SU-DHL-6 (cell line): Measurements from ENCODE around the gene ZWINT.

Source experiments
- H2AFZ ChIP-seq: fragments of 200-600 bp; sonication (generic); 2 replicates; pipeline ENCODE4 v1.6.1; 2014; ENCODE audit warnings: low read depth, mild to moderate bottlenecking, moderate library complexity, mixed read lengths, antibody characterized with exemption, low read length; ENCODE audit not compliant: severe bottlenecking
- H3F3A ChIP-seq: fragments of 200-600 bp; shearing (Covaris generic); 2 replicates; pipeline ENCODE4 v1.6.0; 2016; ENCODE audit warnings: antibody characterized with exemption, mild to moderate bottlenecking; ENCODE audit not compliant: insufficient read depth
- H3K27ac ChIP-seq: fragments of 200-600 bp; sonication (generic); 2 replicates; pipeline ENCODE4 v1.5.1; 2016; ENCODE audit warnings: low read depth, mild to moderate bottlenecking, low read length, moderate library complexity, mixed read lengths
- H3K27me3 ChIP-seq: fragments of 200-600 bp; sonication (generic), shearing (Covaris generic); 2 replicates; pipeline ENCODE4 v1.6.0; 2014; ENCODE audit warnings: mild to moderate bottlenecking, low read length
- H3K36me3 ChIP-seq: fragments of 200-600 bp; sonication (generic); 2 replicates; pipeline ENCODE4 v1.6.1; 2014; ENCODE audit warnings: mild to moderate bottlenecking, low read length, mixed read lengths
- H3K4me2 ChIP-seq: fragments of 300-600, 200-600 bp; shearing (Covaris generic), sonication (generic); 2 replicates; pipeline ENCODE4 v1.6.0; 2014; ENCODE audit warnings: low read length, low read depth, mild to moderate bottlenecking; ENCODE audit not compliant: poor library complexity, severe bottlenecking
- H3K4me3 ChIP-seq: fragments of 200-600 bp; sonication (generic); 2 replicates; pipeline ENCODE4 v1.5.1; 2014; ENCODE audit warnings: antibody characterized with exemption, low read length, mild to moderate bottlenecking, mixed read lengths; ENCODE audit not compliant: insufficient read depth, poor library complexity, severe bottlenecking
- H3K79me2 ChIP-seq: fragments of 200-600 bp; sonication (generic); 2 replicates; pipeline ENCODE4 v1.6.1; 2014; ENCODE audit warnings: mild to moderate bottlenecking, low read length, moderate library complexity; ENCODE audit not compliant: insufficient read depth
- H3K9ac ChIP-seq: fragments of 200-600 bp; sonication (generic); 2 replicates; pipeline ENCODE4 v1.7.0; 2014; ENCODE audit warnings: mild to moderate bottlenecking, low read length
- H3K9me2 ChIP-seq: fragments of 200-600 bp; sonication (generic); replicated peaks from 2 replicates; pipeline ENCODE4 v1.6.1; 2014; ENCODE audit warnings: low read length; ENCODE audit not compliant: insufficient read depth
- H3K9me3 ChIP-seq: fragments of 200-600 bp; sonication (generic); 2 replicates; pipeline ENCODE4 v1.6.1; 2014; ENCODE audit warnings: low read length, mixed read lengths; ENCODE audit not compliant: insufficient read depth
- H4K20me1 ChIP-seq: fragments of 200-600 bp; sonication (generic); 2 replicates; pipeline ENCODE4 v1.6.1; 2014; ENCODE audit warnings: low read depth, mild to moderate bottlenecking, antibody characterized with exemption, low read length, moderate library complexity, mixed read lengths
- CTCF ChIP-seq: fragments of 200-600 bp; sonication (generic); IDR thresholded peaks from one replicate; pipeline ENCODE4 v1.5.1; 2017; ENCODE audit warnings: antibody characterized with exemption, mild to moderate bottlenecking, low read length, moderate library complexity; ENCODE audit not compliant: insufficient read depth, poor library complexity, severe bottlenecking
- EZH2phosphoT487 ChIP-seq: fragments of 200-600 bp; sonication (generic), shearing (Covaris generic); conservative IDR thresholded peaks from 2 replicates; pipeline ENCODE4 v1.6.1; 2018; ENCODE audit warnings: mild to moderate bottlenecking, antibody characterized with exemption, low read length, moderate library complexity, mixed read lengths

The ZWINT gene

GRCh38 chr10:56360967-56361612, at the start of gene ZWINT:
TSS of gene ZWINT (minus strand) at chr10:56361259. CDS start at chr10:56361236, 23 bp downstream.
- TF ChIP-seq EZH2phosphoT487 (no peak), CTCF (no peak)
- Histone ChIP-seq H3K36me3 (peaks cover 30% of the 10 kb centered on the region), H3K9me3 (no peaks in the 10 kb centered on the region), H3K4me3 (peak within 1 kb of the TSS; percentile 98), H3F3A (peaks cover 14% of the 10 kb centered on the region), H3K27ac (peak within 1 kb of the TSS; percentile 63), H3K9ac (peak within 1 kb of the TSS; percentile 97), H4K20me1 (peaks cover 3% of the 10 kb centered on the region; the same call in 1 of the 2 replicates), H3K9me2 (no peaks in the 10 kb centered on the region), H3K27me3 (no peaks in the 10 kb centered on the region), H3K4me2 (peak within 1 kb of the TSS; percentile 95), H2AFZ (peak within 1 kb of the TSS; percentile 76), H3K79me2 (peaks cover 46% of the 10 kb centered on the region)

GRCh38 chr10:56383806-56384205, 22.7 kb upstream of the ZWINT start:
- Histone ChIP-seq H4K20me1 (no peaks in the 10 kb centered on the region), H3K79me2 (no peaks in the 10 kb centered on the region), H3K36me3 (no peaks in the 10 kb centered on the region), H3F3A (no peaks in the 10 kb centered on the region), H3K4me3 (no peak overlapping the region), H3K27ac (no peak overlapping the region), H3K4me2 (no peak overlapping the region), H3K9ac (no peak overlapping the region), H3K27me3 (no peaks in the 10 kb centered on the region), H2AFZ (no peak overlapping the region), H3K9me3 (no peaks in the 10 kb centered on the region), H3K9me2 (no peaks in the 10 kb centered on the region; the same call in 1 of the 2 replicates)
- TF ChIP-seq CTCF = no peak
- TF ChIP-seq EZH2phosphoT487 = no peak

GRCh38 chr10:56370217-56371113, 9.4 kb upstream of the ZWINT start:
- Histone ChIP-seq H3F3A (no peaks in the 10 kb centered on the region), H3K9ac (no peak overlapping the region), H4K20me1 (no peaks in the 10 kb centered on the region), H3K9me2 (no peaks in the 10 kb centered on the region), H3K79me2 (no peaks in the 10 kb centered on the region), H3K4me2 (no peak overlapping the region), H3K36me3 (no peaks in the 10 kb centered on the region; the same call in 1 of the 2 replicates), H3K9me3 (peaks cover 18% of the 10 kb centered on the region; the same call in 1 of the 2 replicates), H3K27me3 (no peaks in the 10 kb centered on the region), H2AFZ (no peak overlapping the region), H3K27ac (no peak overlapping the region), H3K4me3 (no peak overlapping the region)
- no peak for TF ChIP-seq EZH2phosphoT487
